SKM-1 treated with dmso at 0.1 percent for 144 hours (cell line): ENCODE measurements around the gene CMTM4.

ENCODE experiments used
- DNase-seq: peaks from one replicate; lab custom pipeline; 2025; ENCODE audit not compliant: unreplicated experiment; lab: John Stamatoyannopoulos, UW

CMTM4 gene

GRCh38 chr16:66696669-66697630, at the start of gene CMTM4:
Gene CMTM4, minus strand, starts transcription at chr16:66696743. Its CDS starts 218 bp downstream, at chr16:66696525.
- peak; percentile 77 for DNase-seq

- no peak for DNase-seq
These were observed 49.5 kb upstream of the CMTM4 start for GRCh38 chr16:66746048-66746447.

GRCh38 chr16:66741950-66742808, 45.6 kb upstream of the CMTM4 start:
- DNase-seq: no peak

- no peak for DNase-seq
These were observed 44.8 kb upstream of the CMTM4 start for GRCh38 chr16:66741169-66741900.

GRCh38 chr16:66740533-66740932, 44.0 kb upstream of the CMTM4 start:
- no peak for DNase-seq

GRCh38 chr16:66740010-66740409, 43.5 kb upstream of the CMTM4 start:
- peak; percentile 46 for DNase-seq

- DNase-seq: no peak
These were observed 39.3 kb upstream of the CMTM4 start for GRCh38 chr16:66735891-66736290.

- DNase-seq: no peak
These were observed 34.6 kb upstream of the CMTM4 start for GRCh38 chr16:66731101-66731500.

- no peak for DNase-seq
These were observed 32.3 kb upstream of the CMTM4 start for GRCh38 chr16:66728804-66729203.

GRCh38 chr16:66728117-66728787, 31.7 kb upstream of the CMTM4 start:
- DNase-seq: peak; percentile 74

- DNase-seq: no peak
These were observed 24.2 kb upstream of the CMTM4 start for GRCh38 chr16:66720766-66721165.

GRCh38 chr16:66719246-66719645, 22.7 kb upstream of the CMTM4 start:
- DNase-seq: no peak

GRCh38 chr16:66717776-66718175, 21.2 kb upstream of the CMTM4 start:
- DNase-seq: no peak

GRCh38 chr16:66717112-66717675, 20.7 kb upstream of the CMTM4 start:
- DNase-seq: peak; percentile 39

GRCh38 chr16:66714654-66715307, 18.2 kb upstream of the CMTM4 start:
- DNase-seq: no peak

- no peak for DNase-seq
These were observed 17.5 kb upstream of the CMTM4 start for GRCh38 chr16:66714062-66714461.

- no peak for DNase-seq
These were observed 16.5 kb upstream of the CMTM4 start for GRCh38 chr16:66713076-66713475.

GRCh38 chr16:66712512-66712911, 16.0 kb upstream of the CMTM4 start:
- DNase-seq: no peak

- DNase-seq: no peak
These were observed 15.0 kb upstream of the CMTM4 start for GRCh38 chr16:66711581-66711980.

- no peak for DNase-seq
These were observed 9.9 kb upstream of the CMTM4 start for GRCh38 chr16:66706506-66706880.
